ENCODE results near the gene MAJIN.

The MAJIN gene

DNA sequence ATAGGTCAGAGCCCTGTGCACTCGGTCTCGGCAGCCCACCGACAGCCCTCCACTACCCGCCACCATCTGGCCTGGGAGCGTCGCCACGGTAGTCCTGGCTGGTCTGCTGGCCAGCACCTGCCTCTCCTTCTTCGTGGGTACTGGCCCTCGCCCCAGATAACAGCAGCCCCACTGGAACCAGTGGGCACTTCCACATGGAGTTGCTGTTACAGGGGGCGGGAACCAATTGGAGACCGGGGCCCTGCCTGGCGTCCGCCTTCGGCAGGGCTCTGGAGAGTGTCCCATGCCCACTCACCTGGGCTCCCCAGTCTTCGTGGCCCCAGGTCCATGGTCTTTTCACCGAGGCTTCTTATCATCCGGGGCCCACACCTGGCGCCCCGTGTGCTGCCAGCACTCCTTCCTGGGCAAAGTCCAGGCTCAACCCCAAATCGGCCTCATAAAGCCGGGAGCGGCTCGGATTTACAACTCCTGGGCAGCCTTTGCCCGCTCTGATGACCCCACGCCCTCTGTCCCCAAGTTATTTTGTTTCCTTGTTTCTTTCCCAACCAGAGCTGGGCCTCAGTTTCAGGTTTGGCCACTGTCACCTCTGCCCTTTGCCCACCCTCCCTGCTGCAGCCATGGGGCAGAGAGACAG, 80.6 kb downstream of the MAJIN start:
- DNase-seq: no peak

DNA sequence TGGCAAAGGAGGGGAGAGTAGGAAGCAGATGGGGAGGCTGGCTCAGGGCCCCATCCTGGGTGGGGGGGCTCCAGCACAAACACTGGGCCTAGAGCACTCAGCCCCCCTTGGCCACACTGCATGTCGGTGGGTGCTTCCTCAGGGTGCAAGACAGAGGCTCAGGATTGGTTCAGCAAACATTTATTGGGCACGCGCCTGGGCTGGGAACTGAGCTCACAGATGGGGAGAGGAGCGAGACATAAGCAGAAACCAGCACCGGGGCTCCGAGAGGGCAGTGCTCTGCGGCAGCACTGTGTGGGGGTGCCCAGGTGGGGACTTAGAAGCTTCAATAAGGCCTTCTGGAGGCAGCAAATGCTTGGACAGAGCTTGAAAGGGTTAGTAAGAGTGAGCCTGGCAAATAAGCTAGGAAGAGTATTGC, 81.4 kb downstream of the MAJIN start:
- no peak for DNase-seq

DNA sequence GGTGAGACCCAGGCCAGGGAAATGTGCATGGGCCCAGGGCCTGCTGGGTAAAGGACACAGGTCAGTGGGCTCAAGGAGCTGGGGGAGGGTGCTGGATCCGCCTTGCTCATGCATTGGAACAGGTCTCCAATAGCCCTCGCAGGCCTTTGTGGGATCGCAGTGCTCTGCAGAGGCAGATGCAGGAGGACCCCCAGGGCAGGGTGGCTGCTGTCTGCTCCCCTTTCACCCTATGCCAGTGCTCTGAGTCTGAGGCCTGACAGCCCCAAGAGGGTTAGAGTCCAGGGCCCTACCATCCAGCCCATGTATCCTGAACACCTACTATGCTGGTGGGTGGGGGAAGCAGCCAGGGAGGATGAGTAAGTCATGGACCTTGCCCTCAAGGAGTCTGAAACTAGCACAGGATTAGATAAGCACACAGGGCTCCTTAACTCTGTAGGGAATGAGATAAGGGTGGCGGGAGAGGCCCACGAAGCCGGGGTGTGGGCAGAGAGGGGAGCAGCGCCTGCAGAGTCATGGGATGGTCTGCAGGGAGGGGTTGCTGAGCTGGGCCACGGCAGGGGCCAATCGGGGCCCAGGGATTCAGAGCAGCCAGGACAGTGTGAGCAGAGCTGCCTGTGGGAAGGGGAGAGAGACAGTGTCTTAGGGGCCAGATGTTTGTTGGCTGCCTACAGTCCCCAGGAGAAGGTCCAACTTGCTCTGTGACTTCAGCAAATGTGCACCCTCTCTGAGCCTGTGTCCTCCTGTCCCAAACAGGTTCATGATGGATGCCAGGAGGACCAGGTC, 83.0 kb downstream of the MAJIN start:
- no peak for DNase-seq

DNA sequence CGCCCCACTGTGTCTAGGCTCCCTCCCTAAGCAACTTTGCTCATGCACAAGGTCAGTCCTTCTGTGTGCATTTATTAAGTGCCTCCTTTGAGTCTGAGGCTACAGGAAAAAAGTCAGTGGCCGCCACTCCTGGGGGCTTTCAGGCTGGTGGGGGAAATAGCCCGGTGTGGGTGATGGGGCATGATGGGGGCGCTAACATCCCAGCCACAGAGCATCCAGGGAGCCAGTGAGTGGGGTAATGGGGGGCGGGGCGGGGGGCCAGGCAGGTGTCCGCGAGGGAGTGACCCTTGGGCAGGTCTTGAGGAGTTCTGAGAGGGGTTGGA, 83.5 kb downstream of the MAJIN start:
- DNase-seq: no peak
